HG02642 (cell line): ENCODE data around the gene RNGTT.

Experiments used
- ATAC-seq: cut with Tn5 transposase; IDR thresholded peaks from one replicate; pipeline ENCODE4 v1.9.1; 2021; ENCODE audit warnings: mild to moderate bottlenecking; ENCODE audit not compliant: unreplicated experiment, poor library complexity

Gene RNGTT

GRCh38 chr6:88569959-88570358 lies 393.5 kb downstream of the RNGTT start:
- ATAC-seq, result no peak

- ATAC-seq, result no peak
Measured at GRCh38 chr6:88567696-88568095, 395.7 kb downstream of the RNGTT start.

GRCh38 chr6:88566746-88567534 lies 396.5 kb downstream of the RNGTT start:
- no peak for ATAC-seq

GRCh38 chr6:88565836-88566235 lies 397.6 kb downstream of the RNGTT start:
- no peak for ATAC-seq

GRCh38 chr6:88565409-88565811 lies 398.0 kb downstream of the RNGTT start:
- no peak for ATAC-seq

- ATAC-seq, result no peak
Measured at GRCh38 chr6:88563277-88563625, 400.2 kb downstream of the RNGTT start.

- no peak for ATAC-seq
Measured at GRCh38 chr6:88562353-88563276, 400.8 kb downstream of the RNGTT start.

- no peak for ATAC-seq
Measured at GRCh38 chr6:88561954-88562315, 401.5 kb downstream of the RNGTT start.

GRCh38 chr6:88561034-88561953 lies 402.1 kb downstream of the RNGTT start:
- peak; percentile 52 for ATAC-seq
